Germinal center (tissue), 1 donor: ENCODE data around the gene DUSP5.
A peak's percentile ranks its signal among the peaks of the same experiment; 100 is the strongest.

Experiments used
- DNase-seq: peaks from one replicate; pipeline ENCODE4 v3.0.0; 2012; ENCODE audit warnings: mixed read lengths, low spot score

DUSP5 gene

GRCh38 chr10:110500515-110500905 is 2.8 kb downstream of the DUSP5 start:
- no peak for DNase-seq

- no peak for DNase-seq
Observed at GRCh38 chr10:110501142-110501937, 3.6 kb downstream of the DUSP5 start.

- no peak for DNase-seq
Observed at GRCh38 chr10:110502072-110502845, 4.6 kb downstream of the DUSP5 start.

- peak; percentile 69 for DNase-seq
Observed at GRCh38 chr10:110502851-110503301, 5.2 kb downstream of the DUSP5 start.

- no peak for DNase-seq
Observed at GRCh38 chr10:110503528-110504110, 5.9 kb downstream of the DUSP5 start.

- DNase-seq, result peak; percentile 75
Observed at GRCh38 chr10:110504111-110504735, 6.5 kb downstream of the DUSP5 start.

GRCh38 chr10:110505130-110505770 is 7.5 kb downstream of the DUSP5 start:
- no peak for DNase-seq

GRCh38 chr10:110506448-110506847 is 8.7 kb downstream of the DUSP5 start:
- no peak for DNase-seq

- DNase-seq, result no peak
Observed at GRCh38 chr10:110507346-110507745, 9.6 kb downstream of the DUSP5 start.

GRCh38 chr10:110508159-110508788 is 10.6 kb downstream of the DUSP5 start:
- DNase-seq, result no peak

- no peak for DNase-seq
Observed at GRCh38 chr10:110508806-110509544, 11.3 kb downstream of the DUSP5 start.

- DNase-seq, result no peak
Observed at GRCh38 chr10:110509560-110509959, 11.9 kb downstream of the DUSP5 start.

- no peak for DNase-seq
Observed at GRCh38 chr10:110510086-110510485, 12.4 kb downstream of the DUSP5 start.

- DNase-seq, result no peak
Observed at GRCh38 chr10:110510730-110511129, 13.0 kb downstream of the DUSP5 start.

- no peak for DNase-seq
Observed at GRCh38 chr10:110511734-110512449, 14.2 kb downstream of the DUSP5 start.

- DNase-seq, result no peak
Observed at GRCh38 chr10:110512461-110513187, 14.9 kb downstream of the DUSP5 start.

GRCh38 chr10:110513949-110514348 is 16.2 kb downstream of the DUSP5 start:
- no peak for DNase-seq

GRCh38 chr10:110514848-110515247 is 17.1 kb downstream of the DUSP5 start:
- DNase-seq, result no peak

GRCh38 chr10:110516815-110517492 is 19.2 kb downstream of the DUSP5 start:
- no peak for DNase-seq
